OCI-LY1 (cell line): ENCODE results near the gene CXCL13.

Experiments
- CTCF ChIP-seq: fragments of 200-600 bp; sonication (generic), shearing (Covaris generic); IDR thresholded peaks from 2 replicates; pipeline ENCODE4 v1.5.1; 2017; ENCODE audit warnings: mild to moderate bottlenecking, antibody characterized with exemption, low read length, moderate library complexity, mixed read lengths
- EZH2 ChIP-seq: fragments of 200-600 bp; sonication (generic), shearing (Covaris generic); IDR thresholded peaks from 2 replicates; pipeline ENCODE4 v1.8.0; 2017; ENCODE audit warnings: borderline replicate concordance, mixed run types, mild to moderate bottlenecking, antibody characterized with exemption, low read length, moderate library complexity, mixed read lengths

GRCh38 chr4:77625485-77625884 lies 19.9 kb downstream of the CXCL13 start:
- no peak for TF ChIP-seq CTCF
- TF ChIP-seq EZH2 = no peak
